Coronary artery (tissue), 2 donors: ENCODE data around the gene CYB561D1.

ENCODE experiments used
- DNase-seq: peaks from one replicate; pipeline ENCODE4 v3.0.0-alpha.2; 2017; ENCODE audit warnings: low spot score
- H3K27ac ChIP-seq, 2 donors: fragments of 200-600 bp; sonication (generic); one replicate each; pipeline ENCODE4 v1.5.1; 2016 to 2019
- H3K4me3 ChIP-seq: fragments of 200-600 bp; sonication (generic); 2 replicates; pipeline ENCODE4 v1.5.1; 2016; ENCODE audit warnings: mild to moderate bottlenecking, moderate library complexity
- CTCF ChIP-seq: fragments of 200-600 bp; sonication (generic); IDR thresholded peaks from one replicate; pipeline ENCODE4 v1.5.1; 2019; ENCODE audit warnings: antibody characterized with exemption

CYB561D1 gene

DNA sequence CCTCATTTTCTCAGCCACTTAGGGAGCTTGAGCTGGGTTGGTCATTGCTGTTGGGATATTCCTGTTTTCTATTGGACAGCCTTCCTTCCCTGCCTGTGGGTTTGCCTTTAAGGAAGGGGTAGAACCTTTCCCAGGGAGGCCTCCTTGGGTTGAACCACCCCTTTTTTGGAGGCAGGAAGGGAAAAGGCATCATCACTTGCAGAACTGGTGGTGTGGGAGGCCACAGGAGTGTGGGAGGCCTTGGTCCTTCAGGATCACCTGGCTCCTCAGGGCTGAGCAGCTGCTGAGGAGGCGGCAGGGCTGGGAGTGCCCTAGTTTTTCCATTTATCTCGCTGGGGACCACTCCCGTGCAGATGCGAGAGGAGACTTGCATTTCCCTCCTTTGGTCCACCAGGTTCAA is 667 bp upstream of the CYB561D1 start:
- Histone ChIP-seq H3K27ac (peak overlapping the region; percentile 53 to 89), H3K4me3 (peak overlapping the region; percentile 94)
- no peak for TF ChIP-seq CTCF

GRCh38 chr1:109495738-109496137 is 1.8 kb downstream of the CYB561D1 start:
- TF ChIP-seq CTCF, result no peak
- peak; percentile 47 for DNase-seq
- Histone ChIP-seq H3K27ac (no peak overlapping the region), H3K4me3 (no peak overlapping the region)

More for the DNA sequence above, 667 bp upstream of the CYB561D1 start:
- peak; percentile 52 for DNase-seq

- Histone ChIP-seq H3K4me3 (no peak overlapping the region), H3K27ac (peak overlapping the region in 1 of 2 donors; percentile 15)
- TF ChIP-seq CTCF, result no peak
- DNase-seq, result no peak
Measured at GRCh38 chr1:109497449-109498160, 3.7 kb downstream of the CYB561D1 start.

- Histone ChIP-seq H3K27ac (peak overlapping the region in 1 of 2 donors; percentile 12), H3K4me3 (no peak overlapping the region)
- no peak for DNase-seq
- TF ChIP-seq CTCF, result no peak
Measured at GRCh38 chr1:109498161-109498801, 4.4 kb downstream of the CYB561D1 start.

DNA sequence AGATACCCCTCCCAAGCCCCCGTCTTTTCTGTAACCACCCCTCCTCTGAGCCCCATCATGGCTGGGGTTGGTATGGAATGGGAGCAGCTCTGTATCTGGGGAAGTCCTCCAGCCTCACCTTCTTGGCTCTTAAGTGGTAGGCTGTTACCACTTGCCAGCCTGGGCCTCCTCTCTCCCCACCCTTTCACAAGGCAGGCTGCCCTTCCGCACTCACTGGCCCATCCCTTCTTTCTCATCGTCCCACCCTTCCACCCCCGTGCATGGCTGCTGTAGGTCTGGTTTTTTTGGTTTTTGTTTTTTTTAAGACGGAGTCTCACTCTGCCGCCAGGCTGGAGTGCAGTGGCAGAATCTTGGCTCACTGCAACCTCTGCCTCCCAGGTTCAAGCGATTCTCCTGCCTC is 5.2 kb downstream of the CYB561D1 start:
- no peak for DNase-seq
- no peak for TF ChIP-seq CTCF
- Histone ChIP-seq H3K4me3 (no peak overlapping the region), H3K27ac (peak overlapping the region in 1 of 2 donors; percentile 85)

GRCh38 chr1:109499661-109500536 is 6.0 kb downstream of the CYB561D1 start:
- no peak for TF ChIP-seq CTCF
- peak overlapping the region; percentile 21 to 85 for H3K27ac ChIP-seq
- no peak for DNase-seq
- H3K4me3 ChIP-seq, result no peak overlapping the region
